Ureter (tissue), 1 donor: ENCODE measurements around the gene IKZF4. TPM values are rescaled to one million over a fixed set of nuclear protein-coding genes. Genes with fewer than 3 reads are reported as not detected.
A peak's percentile ranks its signal among the peaks of the same experiment; 100 is the strongest.
"Not testable (repeated sequence)": the region's sequence is repeated elsewhere in the genome, so short reads cannot be mapped to it uniquely, and the experiment has no call there.

Experiments used
- DNase-seq: peaks from one replicate; pipeline ENCODE4 v3.0.0-alpha.2; 2020; ENCODE audit warnings: low spot score
- total RNA-seq: library from RNA; stranded (reverse); gene quantifications from one replicate; pipeline ENCODE4 v1.2.4, GENCODE V29; 2023
- donor health status: DM: yes; HTN: yes; CAD: no.

The IKZF4 gene
- total RNA-seq, 1 donor from 2014 or later, result 14.6 TPM

GRCh38 chr12:55999522-55999921 is 21.3 kb upstream of the IKZF4 start:
- DNase-seq, result not testable (repeated sequence)

DNA sequence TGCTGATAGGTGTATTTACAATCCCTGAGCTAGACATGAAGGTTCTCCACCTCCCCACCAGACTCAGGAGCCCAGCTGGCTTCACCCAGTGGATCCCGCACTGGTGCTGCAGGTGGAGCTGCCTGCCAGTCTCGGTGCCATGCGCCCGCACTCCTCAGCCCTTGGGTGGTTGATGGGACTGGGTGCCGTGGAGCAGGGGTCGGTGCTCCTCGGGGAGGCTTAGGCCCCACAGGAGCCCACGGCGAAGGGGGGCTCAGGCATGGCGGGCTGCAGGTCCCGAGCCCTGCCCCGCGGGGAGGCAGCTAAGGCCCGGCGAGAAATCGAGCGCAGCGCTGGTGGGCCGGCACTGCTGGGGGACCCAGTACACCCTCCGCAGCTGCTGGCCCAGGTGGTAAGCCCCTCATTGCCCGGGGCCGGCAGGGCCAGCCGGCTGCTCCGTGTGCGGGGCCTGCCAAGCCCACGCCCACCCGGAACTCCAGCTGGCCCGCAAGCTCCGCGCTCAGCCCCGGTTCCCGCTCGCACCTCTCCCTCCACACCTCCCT is 20.8 kb upstream of the IKZF4 start:
- DNase-seq, result not testable (repeated sequence)

DNA sequence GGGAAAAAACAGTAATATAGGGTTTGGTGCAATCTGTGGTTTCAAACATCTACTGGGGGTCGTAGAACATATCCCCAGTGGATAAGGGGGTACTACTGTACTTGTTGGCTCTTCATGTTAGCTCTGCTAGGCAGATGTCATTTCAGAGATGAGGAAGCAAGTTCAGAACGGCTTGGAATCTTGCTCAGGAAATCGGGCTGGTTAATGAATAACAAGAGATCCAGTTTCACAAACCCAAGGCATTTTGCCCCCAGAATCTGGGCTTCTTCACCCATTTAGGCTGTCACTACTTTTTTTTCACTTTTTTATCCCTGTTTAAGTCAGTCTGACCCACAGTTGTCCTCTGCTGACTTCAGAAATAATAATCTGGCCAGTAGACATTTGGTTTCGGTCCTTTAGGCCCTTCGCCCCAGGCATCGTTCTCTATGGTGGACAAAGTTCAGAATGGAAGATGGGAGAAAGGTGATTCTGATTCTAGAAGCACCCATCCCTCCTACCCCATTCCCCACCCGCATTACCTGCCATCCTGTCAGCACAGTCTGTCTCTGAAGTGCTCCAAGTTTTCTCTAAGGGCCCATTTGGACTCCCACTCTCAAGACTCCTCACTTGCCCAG is 19.2 kb upstream of the IKZF4 start:
- DNase-seq, result no peak

DNA sequence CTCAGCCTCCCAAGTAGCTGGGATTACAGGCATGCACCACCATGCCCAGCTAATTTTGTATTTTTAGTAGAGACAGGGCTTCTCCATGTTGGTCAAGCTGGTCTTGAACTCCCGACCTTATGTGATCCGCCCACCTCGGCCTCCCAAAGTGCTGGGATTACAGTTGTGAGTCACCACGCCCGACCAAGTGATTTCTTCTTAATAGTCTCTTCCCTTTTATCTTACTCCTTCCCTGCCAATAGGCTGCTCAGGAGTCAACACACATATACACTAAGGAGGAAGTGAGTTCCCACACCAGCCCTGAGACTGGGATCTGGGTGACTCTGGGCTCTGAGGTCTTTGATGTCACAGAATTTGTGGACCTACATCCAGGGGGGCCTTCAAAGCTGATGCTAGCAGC is 17.5 kb upstream of the IKZF4 start:
- not testable (repeated sequence) for DNase-seq

DNA sequence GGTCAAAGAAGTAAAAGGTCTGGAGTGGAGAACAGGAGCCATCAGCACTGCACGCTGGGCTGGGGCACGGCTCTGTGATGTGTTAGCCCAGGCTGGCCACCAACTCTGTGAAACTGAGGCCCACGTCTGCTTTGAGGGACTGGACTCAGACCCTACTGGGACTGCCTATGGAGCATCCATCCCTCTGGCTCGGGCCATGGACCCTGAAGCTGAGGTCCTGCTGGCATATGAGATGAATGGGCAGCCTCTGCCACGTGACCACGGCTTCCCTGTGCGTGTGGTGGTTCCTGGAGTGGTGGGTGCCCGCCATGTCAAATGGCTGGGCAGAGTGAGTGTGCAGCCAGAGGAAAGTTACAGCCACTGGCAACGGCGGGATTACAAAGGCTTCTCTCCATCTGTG is 16.6 kb upstream of the IKZF4 start:
- DNase-seq, result no peak

- peak; percentile 61 for DNase-seq
Measured at GRCh38 chr12:56007564-56008559, 13.0 kb upstream of the IKZF4 start.

DNA sequence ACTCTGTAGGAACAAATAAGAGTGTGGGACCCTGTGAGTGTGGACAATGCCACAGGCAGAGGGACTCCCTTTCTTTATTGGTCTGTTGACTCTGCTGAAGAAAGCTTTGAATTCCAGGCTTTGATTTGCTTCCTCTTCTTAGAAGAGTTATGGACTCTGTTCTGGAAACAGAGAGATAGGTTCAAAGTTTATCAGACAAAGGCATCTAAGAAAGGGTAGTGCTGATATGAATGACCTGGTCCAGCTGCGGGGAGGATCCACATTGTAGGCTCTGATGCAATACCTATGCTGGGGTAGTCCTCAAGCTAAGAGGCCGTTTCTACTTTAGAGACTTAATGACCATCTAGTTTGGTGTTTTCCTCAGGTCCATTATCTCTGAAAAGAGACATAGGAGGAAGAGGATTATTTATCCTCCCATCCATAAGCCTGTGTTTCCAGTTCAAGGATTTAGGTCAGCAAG is 10.7 kb upstream of the IKZF4 start:
- DNase-seq, result no peak

DNA sequence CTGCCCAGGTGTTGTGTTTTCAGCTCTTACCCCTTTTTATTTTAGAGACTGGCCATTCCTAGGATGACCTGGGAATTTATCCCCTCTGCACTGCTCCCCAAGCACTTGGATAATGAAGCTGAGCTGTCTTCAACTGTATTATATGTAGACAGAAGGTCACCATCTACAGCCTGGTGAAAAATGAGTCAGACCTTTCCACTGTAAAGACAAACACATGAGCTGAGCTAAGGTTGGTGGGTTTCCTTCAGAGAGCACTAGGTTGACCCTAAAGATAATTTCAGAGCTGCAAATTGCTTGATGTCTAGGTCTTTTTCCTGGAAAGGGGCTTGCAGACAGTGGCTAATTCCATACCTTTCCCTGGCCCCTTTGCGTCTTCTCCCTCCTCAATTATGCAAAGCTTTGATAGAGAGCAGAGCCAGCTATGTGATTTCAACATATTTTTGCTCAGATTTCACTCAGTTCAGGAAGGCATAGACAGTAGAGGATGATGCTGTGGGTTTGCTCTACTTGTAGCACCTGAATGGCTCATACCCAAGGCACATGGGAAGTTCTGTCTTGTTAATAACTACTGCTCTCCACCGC is 9.2 kb upstream of the IKZF4 start:
- DNase-seq, result no peak

DNA sequence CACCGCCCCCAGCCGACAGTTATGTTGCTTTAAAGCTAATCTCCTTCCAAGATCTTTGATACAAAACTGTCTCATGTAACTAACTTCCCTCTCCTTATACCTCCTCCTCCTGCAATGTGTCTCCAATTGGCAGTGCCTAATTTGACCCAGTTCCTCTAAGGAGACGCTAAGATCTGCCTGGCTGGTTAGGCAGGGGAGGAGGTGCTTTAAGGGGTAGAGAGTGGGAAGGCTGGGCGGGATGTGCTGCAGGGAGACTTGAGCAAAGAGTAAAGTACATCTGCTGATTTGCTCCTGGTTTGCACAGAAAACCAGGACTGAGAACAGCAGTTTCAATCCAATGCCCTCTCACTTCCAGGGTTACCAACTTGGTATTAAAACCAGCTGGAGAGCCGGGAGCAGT is 7.4 kb upstream of the IKZF4 start:
- DNase-seq, result no peak

DNA sequence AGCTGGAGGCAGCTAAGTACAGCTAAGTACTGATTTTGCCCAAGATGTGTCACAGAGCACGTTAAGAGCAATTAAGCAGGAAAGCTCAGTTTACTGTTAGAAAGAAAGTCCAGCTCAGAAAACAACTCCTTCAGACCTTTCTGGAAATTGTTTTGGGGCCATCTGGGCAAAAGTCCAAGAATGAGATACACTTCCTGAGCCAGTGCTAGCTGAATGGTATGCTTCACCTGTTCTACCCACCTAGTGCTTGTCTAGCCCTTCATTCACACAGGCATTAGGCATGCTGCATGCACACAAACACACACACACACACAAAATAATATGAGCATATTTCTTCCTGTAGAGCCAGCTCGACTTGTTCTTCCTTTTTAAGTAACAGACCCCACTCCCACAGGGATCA is 6.6 kb upstream of the IKZF4 start:
- no peak for DNase-seq

- no peak for DNase-seq
Measured at GRCh38 chr12:56017181-56017580, 3.7 kb upstream of the IKZF4 start.

GRCh38 chr12:56018356-56018755 is 2.5 kb upstream of the IKZF4 start:
- no peak for DNase-seq

DNA sequence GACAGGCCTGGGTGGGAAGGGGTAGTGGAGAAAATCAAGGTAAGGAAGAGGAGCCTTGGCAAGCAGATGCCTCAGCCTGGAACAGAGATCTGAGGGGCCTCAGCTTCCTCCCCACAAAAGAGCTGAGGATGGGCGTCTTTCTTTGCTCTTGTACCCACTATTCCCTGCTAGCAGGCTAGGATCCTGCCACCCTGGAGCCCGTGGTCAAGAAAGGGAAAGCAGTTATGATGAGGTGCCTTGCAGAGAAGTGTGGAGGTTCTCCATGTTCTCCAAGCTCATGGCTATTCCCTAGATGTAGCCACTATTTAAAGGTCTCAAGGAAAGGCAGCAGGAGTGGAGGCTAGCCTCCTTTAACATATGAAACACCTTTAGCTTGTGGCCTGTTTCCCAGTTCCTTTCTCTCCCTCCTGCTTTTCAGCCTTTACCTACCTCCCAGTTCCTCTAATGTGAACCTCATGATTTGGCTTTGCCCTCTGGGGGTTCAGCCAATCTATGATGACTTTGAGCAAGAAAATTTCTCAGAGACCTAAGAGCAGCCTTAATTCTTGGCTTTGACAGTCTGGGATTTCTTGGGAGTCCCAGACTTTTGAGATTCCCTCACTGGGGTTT is 1.1 kb downstream of the IKZF4 start:
- DNase-seq, result no peak

DNA sequence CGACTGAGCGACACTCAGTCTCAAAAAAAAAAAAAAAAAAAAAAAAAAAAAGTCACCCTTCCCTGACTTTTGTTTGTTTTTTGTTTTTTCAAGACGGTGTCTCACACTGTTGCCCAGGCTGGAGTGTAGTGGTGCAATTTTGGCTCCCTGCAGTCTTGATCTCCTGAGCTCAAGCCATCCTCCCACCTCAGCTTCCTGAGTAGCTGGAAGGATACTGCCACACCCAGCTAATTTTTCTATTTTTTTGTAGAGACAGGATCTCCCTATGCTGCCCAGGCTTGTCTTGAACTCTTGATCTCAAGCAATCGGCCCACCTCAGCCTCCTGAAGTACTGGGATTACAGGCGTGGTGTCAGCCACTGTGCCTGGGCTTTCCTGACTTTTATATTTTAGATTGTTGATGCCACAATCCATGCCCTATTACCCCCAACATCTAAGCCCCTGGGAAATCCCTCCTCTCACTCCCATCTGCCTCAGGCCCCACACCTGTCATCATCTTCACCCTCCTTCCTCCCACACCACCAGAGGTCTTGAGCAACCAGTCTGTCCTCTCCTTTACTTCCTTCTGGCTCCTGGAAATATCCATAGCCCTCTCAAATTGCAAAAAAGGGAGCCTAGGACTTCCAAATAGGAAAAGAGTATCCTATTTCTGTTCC is 7.8 kb downstream of the IKZF4 start:
- no peak for DNase-seq

DNA sequence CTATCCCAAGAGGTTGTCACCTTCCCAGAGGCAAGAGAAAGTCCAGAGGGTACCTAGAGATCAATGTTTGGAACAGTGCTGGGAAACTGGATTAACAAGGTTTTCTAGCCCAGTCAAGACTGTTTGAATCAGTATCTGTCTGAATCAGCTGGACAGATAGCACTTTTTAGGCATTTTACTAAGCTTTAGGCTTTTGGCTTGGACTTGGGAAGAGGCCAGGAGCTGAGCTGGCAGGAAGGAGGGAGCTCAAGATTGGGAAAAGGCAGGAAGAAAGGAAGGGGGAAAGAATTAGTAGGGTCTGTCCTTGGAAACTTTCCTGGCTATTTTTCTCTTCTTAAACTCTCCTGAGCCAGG is 8.3 kb downstream of the IKZF4 start:
- no peak for DNase-seq

DNA sequence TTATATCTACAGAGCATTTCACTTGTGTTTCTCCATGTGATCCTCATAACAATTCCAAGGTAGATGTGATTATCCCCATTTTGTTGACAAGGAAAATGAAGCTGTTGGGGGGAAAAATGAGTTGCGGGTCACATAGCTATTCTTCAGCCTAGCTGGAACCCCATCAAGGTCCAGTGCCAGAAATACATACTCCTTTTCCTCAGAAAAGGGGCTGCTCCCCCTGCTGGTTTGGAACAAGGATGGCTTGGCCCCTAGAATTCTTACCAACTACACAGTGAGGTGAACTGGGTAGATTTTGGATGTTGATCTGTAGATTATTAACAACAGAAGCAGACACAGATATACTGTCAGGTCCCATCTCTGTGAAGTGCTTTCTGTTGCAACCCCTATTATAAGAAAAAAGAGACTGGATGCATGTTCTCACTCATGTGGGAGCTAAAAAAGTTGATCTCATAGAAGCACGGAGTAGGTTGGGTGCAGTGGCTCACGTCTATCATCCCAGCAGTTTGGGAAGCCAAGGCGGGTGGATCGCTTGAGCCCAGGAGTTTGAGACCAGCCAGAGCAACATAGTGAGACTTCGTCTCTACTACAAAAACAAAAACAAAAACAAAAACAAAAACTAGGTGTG is 8.9 kb downstream of the IKZF4 start:
- DNase-seq, result no peak

- no peak for DNase-seq
Measured at GRCh38 chr12:56031987-56032386, 11.1 kb downstream of the IKZF4 start.

DNA sequence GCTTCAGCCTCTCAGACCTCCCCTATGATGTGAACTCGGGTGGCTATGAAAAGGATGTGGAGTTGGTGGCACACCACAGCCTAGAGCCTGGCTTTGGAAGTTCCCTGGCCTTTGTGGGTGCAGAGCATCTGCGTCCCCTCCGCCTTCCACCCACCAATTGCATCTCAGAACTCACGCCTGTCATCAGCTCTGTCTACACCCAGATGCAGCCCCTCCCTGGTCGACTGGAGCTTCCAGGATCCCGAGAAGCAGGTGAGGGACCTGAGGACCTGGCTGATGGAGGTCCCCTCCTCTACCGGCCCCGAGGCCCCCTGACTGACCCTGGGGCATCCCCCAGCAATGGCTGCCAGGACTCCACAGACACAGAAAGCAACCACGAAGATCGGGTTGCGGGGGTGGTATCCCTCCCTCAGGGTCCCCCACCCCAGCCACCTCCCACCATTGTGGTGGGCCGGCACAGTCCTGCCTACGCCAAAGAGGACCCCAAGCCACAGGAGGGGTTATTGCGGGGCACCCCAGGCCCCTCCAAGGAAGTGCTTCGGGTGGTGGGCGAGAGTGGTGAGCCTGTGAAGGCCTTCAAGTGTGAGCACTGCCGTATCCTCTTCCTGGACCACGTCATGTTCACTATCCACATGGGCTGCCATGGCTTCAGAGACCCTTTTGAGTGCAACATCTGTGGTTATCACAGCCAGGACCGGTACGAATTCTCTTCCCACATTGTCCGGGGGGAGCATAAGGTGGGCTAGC is 13.9 kb downstream of the IKZF4 start:
- DNase-seq, result no peak

DNA sequence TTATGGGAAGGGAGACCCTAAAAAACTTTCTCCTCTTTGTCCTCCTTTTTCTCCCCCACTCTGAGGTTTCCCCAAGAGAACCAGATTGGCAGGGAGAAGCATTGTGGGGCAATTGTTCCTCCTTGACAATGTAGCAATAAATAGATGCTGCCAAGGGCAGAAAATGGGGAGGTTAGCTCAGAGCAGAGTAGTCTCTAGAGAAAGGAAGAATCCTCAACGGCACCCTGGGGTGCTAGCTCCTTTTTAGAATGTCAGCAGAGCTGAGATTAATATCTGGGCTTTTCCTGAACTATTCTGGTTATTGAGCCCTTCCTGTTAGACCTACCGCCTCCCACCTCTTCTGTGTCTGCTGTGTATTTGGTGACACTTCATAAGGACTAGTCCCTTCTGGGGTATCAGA is 16.3 kb downstream of the IKZF4 start:
- no peak for DNase-seq

DNA sequence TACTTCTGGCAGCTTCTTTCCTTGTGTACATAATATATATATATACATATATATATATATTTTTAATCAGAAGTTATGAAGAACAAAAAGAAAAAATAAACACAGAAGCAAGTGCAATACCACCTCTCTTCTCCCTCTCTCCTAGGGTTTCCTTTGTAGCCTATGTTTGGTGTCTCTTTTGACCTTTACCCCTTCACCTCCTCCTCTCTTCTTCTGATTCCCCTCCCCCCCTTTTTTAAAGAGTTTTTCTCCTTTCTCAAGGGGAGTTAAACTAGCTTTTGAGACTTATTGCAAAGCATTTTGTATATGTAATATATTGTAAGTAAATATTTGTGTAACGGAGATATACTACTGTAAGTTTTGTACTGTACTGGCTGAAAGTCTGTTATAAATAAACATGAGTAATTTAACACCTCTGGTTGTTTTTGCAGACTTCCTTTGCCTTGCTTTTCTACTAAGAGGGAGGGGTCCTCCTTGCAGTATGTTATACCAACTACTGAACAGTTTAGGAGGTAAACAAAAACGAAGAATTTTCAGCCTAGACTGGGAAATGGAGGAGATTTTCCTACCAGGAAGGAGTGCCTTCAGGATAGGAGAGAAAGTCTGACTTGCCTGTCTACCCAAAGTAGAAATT is 17.3 kb downstream of the IKZF4 start:
- no peak for DNase-seq
